Measurements from ENCODE around the gene TMEM167B.

Gene TMEM167B

DNA sequence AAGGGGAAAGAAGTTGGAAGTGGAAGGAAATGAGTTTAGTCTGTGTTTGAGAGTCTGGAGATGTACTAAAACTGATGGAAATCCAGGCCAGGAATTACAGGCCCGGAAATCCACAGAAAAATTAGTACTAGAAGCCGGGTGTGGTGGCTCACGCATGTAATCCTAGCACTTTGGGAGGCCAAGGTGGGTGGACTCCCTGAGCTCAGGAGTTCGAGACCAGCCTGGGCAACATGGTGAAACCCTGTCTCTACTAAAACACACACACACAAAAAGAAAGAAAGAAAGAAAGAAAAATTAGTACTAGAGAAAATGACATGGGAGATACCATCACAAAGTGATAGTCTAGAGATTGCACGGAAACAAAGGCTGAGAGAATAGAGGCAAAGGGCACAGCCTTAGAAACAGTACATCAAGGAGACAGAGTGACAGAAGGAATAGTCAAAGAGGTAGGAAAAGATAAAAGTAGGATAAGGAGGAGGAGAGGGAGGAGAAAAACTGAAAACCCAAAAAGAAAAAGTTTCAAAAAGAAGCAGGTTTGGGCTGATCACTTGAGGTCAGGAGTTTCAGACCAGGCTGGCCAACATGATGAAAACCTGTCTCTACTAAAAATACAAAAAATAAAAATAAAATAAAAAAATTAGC lies 10.0 kb upstream of the TMEM167B start:
- TF ChIP-seq, protein P1, sequence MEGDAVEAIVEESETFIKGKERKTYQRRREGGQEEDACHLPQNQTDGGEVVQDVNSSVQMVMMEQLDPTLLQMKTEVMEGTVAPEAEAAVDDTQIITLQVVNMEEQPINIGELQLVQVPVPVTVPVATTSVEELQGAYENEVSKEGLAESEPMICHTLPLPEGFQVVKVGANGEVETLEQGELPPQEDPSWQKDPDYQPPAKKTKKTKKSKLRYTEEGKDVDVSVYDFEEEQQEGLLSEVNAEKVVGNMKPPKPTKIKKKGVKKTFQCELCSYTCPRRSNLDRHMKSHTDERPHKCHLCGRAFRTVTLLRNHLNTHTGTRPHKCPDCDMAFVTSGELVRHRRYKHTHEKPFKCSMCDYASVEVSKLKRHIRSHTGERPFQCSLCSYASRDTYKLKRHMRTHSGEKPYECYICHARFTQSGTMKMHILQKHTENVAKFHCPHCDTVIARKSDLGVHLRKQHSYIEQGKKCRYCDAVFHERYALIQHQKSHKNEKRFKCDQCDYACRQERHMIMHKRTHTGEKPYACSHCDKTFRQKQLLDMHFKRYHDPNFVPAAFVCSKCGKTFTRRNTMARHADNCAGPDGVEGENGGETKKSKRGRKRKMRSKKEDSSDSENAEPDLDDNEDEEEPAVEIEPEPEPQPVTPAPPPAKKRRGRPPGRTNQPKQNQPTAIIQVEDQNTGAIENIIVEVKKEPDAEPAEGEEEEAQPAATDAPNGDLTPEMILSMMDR (IDR thresholded peaks at IDR 0.05; ENCODE audit: insufficient read depth, missing control alignments): no peak
- FAIRE-seq (no peak), DNase-seq (ENCODE audit: insufficient read length, low spot score) (no peak)

DNA sequence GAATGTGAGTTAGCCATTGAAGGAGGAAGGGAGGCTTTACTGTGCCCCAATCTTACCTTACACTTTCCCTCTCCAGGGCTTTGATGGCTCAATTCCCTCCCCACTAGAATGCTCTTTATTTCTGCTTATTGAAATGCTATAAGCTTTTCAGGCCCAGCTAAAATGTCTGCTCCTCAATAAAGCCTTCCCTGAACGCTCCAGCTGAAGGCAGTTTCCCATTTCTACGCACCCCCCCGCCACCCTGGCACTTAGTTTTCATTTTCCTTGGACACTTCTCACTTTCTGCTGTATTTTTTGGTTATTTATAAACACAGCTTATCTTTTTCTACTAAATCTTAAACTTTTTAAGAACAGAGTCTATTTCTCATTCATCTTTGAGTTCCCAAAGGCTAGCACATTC lies 7.1 kb upstream of the TMEM167B start:
- FAIRE-seq: no peak
- TF ChIP-seq, protein P1 (IDR thresholded peaks at IDR 0.05; ENCODE audit: insufficient read depth, missing control alignments): no peak
- no peak for DNase-seq (ENCODE audit: insufficient read length, low spot score)

DNA sequence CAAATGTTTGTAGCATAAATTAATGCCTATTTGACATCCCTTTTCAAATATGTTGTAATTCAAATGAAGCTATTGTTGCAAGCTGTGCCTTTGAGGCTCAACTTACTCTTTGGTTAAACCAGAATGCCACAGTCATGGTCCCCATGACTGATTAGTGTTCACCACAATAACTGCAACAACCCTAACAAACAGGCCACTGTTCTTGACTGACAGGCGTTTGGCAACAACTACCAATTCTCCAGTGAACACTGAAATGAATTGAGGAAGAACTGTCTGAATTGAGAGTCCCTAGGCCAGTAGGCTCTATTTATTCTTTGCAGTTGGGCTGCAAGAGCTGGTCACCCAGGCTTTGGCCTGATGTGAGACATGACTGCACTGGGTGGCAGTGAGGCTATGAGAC lies 6.6 kb upstream of the TMEM167B start:
- TF ChIP-seq, protein P1 (IDR thresholded peaks at IDR 0.05; ENCODE audit: insufficient read depth, missing control alignments): no peak
- no peak for FAIRE-seq
- no peak for DNase-seq (ENCODE audit: insufficient read length, low spot score)

DNA sequence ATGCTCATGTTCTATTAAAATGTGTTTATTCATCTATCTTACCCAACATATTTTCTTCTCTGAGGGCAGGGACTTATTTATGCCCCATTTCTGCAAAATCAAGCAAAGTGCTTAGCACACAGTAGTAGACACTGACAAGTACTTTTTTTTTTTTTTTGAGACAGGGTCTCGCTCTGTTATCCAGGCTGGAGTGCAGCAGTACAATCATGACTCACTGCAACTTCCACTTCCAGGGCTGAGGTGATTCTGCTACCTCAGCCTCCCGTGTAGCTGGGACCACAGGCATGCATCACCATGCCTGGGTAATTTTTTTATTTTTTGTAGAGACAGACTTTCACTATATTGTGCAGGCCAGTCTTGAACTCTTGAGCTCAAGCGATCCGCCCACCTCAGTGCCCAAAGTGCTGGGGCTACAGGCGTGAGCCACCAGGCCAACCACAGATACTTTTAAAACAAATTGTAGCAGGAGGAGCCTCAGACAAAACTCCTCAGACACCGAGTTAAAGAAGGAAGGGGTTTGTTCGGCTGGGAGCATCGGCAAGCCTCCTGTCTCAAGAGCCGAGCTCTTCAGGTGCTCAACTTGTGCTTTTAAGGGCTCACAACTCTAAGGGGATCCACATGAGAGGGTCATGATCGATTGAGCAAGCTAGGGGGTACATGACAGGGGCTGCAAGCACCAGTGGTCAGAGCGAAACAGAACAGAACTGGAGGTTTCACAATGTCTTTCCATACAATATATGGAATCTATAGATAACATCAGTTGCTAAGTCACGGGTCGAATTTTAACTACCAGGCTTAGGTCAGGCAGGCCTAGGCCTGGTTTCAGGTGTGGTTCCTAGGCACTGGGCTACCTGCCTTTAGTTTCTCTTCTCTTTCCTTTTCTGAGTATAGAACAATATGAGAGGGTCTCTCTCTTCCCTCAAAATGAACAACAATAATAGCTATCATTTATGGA lies 5.7 kb upstream of the TMEM167B start:
- TF ChIP-seq, protein P1 (IDR thresholded peaks at IDR 0.05; ENCODE audit: insufficient read depth, missing control alignments): no peak
- FAIRE-seq: no peak
- DNase-seq (ENCODE audit: insufficient read length, low spot score): no peak

DNA sequence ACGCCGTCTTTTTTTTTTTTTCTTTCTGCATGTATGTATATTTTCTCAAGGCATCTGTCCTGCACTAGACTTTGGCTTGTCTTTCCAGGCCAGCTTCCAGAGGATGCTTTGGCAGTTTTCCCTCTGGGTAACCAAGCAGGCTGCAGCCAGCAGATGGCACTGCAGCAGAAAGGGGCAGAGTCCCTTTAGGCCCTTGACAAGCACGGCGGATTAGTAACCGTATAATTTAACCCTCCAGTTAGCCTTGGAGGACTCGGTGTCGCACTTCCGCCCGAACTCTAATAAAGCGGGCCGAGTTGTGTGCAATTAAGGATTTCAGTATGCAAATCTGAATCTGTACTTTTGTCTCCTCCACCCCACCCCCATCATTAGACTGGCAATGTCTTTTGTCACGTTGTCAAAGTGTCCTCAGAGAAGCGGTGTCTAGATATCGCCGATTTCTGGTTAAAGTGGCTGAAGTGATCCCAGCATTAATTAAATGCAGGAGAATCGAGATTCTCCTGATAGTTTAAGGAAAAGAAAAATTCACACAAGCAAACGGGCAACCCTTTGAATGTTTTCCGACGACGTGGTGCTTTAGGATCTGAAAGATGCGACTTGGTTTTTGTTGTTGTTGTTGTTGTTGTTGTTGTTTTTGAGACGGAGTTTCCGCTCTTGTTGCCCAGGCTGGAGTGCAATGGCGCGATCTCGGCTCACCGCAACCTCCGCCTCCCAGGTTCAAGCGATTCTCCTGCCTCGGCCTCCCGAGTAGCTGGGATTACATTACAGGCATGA lies 1.1 kb upstream of the TMEM167B start:
- FAIRE-seq (no peak), DNase-seq (ENCODE audit: insufficient read length, low spot score) (no peak)
- TF ChIP-seq, protein P1 (IDR thresholded peaks at IDR 0.05; ENCODE audit: insufficient read depth, missing control alignments): peak; percentile 89

DNA sequence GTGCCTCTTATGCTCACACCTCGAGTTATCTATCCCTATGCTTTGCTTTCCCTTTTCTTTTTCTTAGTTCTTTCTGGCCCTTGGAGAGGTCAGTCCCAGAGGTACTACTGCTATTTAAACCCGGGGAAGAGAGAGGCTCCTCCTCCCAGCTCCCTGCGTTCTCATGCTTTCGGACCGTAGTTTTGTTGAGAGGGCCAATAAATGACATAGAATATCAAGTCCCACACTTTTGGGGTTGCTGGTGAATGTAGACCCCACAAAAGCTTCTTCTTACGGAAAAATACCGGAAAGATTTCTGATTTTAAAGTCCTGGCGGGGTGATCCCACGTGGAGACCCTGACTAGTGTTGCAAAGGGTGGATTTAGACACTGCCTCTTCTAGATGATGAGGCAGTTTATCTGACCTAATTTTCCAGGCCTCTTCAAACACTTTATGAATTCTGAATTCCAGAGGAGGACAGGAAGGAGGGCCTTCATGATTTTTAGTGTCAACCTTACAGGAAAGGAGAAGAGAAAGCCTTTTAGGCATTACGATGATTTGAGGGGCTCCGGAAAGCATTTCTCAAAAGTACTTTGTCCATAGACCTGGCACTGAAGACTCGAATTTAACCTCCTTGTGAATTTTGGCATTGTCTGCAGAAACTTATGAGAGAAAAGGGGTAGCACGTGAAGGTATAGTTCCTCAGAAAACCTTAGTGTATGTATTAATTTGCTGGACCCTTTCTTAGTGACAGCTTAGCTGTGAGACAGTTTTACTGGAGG lies 694 bp downstream of the TMEM167B start:
- FAIRE-seq: no peak
- DNase-seq (ENCODE audit: insufficient read length, low spot score): no peak

More for the DNA sequence above, 694 bp downstream of the TMEM167B start:
- TF ChIP-seq, protein P1 (IDR thresholded peaks at IDR 0.05; ENCODE audit: insufficient read depth, missing control alignments): no peak

Data from D721Med (cell line).